GM18520 (cell line): ENCODE results near the gene NTRK1.

Source experiments
- ATAC-seq: cut with Tn5 transposase; IDR thresholded peaks from one replicate; pipeline ENCODE4 v1.9.1; 2021; ENCODE audit not compliant: unreplicated experiment

NTRK1 gene

DNA sequence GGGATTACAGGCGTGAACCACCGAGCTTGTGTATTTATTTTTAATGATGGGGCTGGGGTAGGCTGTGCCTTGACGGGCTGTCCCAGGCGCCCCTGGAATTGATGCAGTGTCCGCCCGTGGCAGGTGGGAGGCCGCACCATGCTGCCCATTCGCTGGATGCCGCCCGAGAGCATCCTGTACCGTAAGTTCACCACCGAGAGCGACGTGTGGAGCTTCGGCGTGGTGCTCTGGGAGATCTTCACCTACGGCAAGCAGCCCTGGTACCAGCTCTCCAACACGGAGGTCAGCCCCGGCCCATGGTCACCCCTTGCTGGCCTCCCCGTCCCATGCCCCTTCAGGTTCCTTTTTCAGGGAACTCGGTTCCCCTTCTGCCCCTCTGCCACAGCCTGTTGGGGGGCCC lies 19.2 kb downstream of the NTRK1 start:
- no peak for ATAC-seq

DNA sequence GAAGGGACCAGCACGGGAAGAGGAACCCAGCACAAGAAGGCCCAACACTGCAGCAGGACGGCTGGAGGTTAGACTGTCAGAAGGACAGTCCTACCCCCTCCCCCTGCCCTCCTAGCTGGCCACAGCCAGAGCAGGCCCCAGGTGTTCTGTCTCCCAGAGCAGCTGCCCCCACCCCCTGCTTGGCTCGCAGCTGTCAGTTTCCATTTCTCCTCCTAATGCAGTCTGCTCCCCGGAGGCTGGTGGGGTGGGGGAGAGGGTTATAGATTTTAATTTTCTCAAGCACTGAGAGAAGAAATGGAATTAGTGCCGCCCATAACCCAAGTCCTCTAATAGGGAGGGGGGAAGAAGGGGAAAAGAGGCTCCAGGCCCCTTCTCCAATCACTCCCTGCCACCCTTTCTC lies 19.8 kb downstream of the NTRK1 start:
- ATAC-seq = no peak

DNA sequence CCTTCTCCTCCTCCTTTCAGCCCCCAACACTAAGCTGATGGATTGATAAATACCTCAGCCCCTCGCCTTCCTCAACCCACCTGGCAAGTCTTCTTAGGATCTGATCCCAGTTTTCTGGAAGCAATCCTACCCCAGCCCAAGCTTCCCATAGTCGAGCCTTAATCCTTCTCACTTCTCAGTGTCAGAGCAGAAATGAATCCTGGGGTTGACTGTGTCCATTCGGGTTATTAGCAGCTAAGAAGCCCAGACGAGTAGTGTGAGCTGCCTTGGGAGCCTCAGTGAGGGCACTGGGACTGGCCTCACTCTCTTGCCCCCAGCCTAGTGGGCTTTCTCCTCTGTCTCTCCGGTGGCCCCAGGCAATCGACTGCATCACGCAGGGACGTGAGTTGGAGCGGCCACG lies 20.4 kb downstream of the NTRK1 start:
- ATAC-seq = no peak

DNA sequence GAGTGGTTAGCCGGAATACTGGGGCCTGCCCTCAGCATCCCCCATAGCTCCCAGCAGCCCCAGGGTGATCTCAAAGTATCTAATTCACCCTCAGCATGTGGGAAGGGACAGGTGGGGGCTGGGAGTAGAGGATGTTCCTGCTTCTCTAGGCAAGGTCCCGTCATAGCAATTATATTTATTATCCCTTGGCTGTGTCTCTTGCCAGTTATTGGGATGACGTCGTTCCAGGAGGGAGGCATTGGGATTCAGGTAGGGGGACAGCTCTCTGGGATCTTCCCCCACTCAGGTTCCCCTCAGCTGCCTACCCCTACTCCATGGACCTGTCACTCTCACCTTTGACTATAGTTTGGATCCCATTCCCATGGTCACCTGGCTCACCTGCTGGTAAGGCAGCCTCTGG lies 21.0 kb downstream of the NTRK1 start:
- no peak for ATAC-seq

- ATAC-seq = no peak
Measured at GRCh38 chr1:156882543-156882942, 21.9 kb downstream of the NTRK1 start.

- ATAC-seq = no peak
Measured at GRCh38 chr1:156883919-156884318, 23.3 kb downstream of the NTRK1 start.

- ATAC-seq = no peak
Measured at GRCh38 chr1:156884560-156885184, 24.0 kb downstream of the NTRK1 start.

DNA sequence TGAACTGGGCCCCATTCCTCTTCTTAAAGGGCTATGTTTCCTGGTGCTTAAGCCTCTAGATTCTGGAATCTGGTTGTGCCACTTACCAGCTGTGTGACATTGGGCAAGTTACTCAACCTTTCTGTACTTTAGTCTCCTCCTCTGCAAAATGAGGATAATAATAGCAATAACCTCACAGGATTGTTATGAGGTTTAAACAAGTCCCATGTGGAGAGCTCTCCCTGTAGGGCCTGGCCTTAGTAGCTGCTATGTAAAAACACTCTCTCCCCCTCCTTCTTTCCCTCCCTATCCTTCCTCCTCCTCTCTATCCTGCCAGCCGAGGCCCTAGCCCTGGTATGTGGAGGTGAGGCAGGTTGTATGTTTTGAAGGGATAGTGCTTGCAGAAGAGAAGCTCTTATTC lies 24.6 kb downstream of the NTRK1 start:
- ATAC-seq = no peak

DNA sequence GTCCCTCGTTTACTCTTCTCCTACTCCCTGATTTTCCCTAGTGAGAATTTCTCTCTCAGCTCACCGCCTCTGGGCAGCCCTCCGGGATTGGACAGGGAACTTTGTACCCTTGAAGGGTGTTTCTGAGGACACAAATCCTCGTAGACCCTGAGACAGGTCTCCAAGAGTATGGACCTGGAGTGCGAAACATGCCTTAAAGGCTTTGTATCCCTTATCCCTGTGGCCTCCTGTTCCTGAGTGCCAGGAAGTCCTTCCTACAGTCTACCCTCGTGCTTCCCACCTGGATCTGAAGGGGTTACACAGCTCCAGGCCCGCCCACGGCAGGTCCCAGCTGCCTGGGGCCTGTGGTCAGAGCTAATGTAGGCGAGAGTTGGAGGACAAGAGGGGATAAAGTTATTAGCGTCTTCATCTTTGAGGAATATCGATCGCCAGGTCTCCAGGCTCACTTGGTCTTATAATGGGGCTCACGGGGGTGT lies 25.3 kb downstream of the NTRK1 start:
- ATAC-seq = no peak

DNA sequence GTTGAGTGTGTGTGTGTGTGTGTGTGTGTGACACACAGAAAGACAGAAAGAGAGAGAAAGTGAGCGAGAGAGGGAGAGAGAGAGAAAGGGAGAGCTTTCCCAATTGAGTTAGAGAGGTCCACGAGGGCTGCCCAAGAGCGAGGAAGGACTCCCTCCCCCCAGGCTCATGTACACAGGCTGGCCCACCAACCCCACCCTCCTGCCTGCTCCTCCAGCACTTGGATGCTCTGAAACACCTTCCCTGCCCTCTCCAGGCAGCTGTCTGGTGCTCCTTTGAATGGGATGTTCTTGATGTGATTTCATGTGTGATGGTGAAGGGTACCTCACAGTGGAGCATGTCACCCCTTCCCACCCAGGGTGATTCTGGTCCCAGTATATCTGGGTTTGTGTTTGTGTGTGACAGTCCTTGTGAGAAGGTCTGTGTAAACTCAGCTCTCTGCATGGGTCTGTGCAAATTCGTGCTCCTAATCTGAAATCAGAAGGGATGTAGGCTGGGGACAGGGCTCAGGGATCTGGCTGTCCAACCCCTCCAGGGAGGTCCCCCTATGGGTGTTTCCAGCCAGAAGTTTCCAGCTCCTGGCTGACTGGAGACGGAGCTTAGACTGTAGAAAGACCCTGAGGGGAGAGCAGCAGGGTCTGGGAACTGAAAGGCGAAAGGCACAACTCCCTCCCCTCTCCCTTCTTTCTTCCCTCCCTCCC lies 26.1 kb downstream of the NTRK1 start:
- ATAC-seq = no peak

DNA sequence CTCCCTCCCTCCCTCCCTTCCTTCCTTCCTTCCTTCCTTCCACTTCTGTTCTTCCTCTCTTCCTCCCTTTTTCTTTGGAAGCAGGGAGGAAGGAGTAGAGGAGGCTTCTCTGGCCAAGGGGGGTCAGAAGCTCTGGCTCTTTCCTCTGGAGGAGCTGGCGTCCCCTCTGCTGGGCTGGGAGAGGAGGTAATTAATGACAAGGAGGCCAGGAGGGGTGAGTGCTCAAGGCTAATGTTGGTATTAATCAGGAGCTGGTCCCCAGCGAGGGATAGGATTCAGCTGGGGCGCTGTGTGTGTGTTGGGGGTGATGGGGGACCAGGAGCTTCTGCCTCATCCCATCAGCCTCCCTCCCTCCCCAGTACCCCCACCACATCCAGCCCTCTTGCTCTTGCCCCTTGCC lies 26.7 kb downstream of the NTRK1 start:
- ATAC-seq = no peak

DNA sequence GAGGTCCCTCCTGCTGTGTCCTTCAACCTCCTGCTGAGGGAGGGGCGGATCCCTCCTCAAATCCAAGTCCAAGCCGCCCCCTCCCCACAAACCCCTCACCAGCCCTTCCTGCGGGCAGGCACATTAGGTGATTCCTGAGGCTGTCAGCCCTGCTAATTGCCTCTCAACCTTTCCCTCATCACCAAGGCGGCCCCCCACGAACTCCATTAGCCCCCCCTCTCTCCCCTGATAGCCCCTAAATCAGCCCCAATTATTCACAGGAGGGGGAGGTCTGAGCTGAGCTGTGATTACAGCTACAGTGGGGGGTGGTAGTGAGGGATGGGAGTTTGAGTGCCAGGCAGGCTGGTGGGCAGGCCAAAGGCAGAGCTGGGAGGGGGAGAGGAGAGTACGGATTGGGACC lies 27.1 kb downstream of the NTRK1 start:
- ATAC-seq = no peak

DNA sequence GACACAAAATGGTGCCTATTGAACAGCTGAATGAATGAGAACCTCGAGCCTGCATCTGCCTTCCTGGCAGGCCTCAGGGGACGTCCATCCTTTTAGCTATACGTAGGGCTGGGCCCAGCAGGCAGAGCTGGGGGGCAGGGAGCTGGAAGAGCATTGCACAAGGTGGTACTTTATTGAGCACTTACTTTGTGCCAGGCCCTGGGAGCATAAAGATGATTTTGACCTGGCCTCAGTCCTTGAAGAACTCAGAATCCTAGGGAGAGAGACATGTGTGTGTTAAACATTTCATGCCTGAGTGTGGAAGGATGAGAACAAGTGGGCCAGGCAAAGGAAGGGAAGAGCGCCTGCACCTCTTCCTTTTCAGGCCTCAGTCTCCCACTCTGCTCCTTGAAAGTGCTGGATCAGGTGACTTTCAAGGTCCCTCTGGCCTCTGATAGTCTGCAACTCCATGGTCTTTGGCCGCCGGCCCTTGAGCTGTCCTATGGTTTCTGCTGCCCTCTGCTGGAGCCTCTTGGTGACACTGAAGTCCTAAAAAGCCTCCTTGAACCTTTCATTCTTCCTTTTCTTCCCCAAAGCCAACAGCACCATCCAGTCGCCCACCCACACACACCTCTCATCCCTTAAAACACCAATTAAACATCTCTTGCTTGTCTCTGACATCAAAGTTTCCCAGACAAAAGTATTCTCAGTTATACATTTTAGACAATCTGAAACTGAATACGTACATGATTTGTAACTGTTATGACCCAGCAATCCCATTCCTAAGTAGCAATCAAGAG lies 29.3 kb downstream of the NTRK1 start:
- ATAC-seq = no peak

- no peak for ATAC-seq
Measured at GRCh38 chr1:156892190-156893047, 31.8 kb downstream of the NTRK1 start.

GRCh38 chr1:156893048-156893953 lies 32.6 kb downstream of the NTRK1 start, which contains the start of gene PEAR1:
TSS of gene PEAR1 (plus strand) at chr1:156893718. CDS start at chr1:156903927, 10,209 bp downstream.
- ATAC-seq = no peak

GRCh38 chr1:156894001-156894400 lies 33.3 kb downstream of the NTRK1 start:
- ATAC-seq = no peak

DNA sequence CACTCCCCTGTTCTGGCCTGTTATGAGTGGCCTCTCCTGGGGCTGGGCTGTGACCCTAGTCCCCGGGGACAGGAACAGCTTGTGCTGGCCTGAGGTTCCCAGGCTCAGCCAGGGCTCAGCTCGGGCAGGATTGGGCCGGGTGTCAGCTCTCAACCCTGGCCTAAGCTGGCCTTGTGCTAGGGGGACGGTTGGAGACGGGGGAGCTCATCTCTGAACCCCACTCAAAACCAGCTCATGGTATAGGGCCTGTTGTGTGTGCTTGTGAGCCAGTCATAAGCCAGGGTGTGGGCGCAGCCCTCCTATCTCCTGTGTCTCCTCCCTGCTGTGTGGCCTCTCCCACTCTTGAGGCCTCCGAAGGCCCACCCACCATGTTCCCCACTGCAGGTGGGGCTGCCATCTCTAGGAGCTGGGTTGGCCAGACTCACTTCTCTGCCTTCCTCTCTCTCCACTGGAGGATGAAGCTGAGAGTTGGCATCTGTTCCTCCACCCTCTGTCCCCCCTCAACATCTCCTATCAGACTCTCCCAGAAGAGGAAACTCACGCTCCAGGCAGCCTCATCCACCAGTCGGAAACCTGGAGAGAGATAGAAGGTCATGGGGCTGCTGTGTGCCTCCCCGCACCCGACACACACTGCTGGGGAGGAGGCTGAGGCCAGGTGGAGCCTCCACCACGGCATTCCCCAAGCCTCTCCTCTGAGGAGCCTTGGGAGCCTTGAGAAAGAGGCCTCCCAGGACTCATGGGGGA lies 34.2 kb downstream of the NTRK1 start:
- no peak for ATAC-seq

- no peak for ATAC-seq
Measured at GRCh38 chr1:156895455-156895812, 34.8 kb downstream of the NTRK1 start.

- no peak for ATAC-seq
Measured at GRCh38 chr1:156895927-156896326, 35.3 kb downstream of the NTRK1 start.
